Measurements from ENCODE around the gene TMPRSS11D.

The TMPRSS11D gene, protein sequence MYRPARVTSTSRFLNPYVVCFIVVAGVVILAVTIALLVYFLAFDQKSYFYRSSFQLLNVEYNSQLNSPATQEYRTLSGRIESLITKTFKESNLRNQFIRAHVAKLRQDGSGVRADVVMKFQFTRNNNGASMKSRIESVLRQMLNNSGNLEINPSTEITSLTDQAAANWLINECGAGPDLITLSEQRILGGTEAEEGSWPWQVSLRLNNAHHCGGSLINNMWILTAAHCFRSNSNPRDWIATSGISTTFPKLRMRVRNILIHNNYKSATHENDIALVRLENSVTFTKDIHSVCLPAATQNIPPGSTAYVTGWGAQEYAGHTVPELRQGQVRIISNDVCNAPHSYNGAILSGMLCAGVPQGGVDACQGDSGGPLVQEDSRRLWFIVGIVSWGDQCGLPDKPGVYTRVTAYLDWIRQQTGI

DNA sequence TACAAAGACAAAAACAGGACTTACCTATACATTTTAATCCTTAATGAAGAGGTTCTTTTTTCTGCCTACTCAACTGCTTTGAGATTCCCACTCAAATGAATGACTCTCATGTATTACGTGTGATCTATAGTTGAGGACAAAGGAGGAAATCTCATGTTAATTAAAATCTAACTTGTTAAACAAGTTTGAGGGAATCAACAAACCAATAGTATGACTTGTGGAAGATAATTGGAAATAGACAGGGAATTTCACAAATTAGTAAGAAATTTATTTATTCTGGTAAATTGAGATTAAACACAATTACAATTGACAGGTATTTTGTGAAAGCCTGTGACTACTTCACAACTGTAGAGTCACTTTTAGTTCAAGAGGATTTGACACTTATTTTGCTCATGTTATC, at the start of gene TMPRSS11D:
TSS of gene TMPRSS11D (minus strand) at position 101 of the 400 bp plus-strand sequence. CDS start at position 32, 69 bp downstream.
- no peak for DNase-seq

DNA sequence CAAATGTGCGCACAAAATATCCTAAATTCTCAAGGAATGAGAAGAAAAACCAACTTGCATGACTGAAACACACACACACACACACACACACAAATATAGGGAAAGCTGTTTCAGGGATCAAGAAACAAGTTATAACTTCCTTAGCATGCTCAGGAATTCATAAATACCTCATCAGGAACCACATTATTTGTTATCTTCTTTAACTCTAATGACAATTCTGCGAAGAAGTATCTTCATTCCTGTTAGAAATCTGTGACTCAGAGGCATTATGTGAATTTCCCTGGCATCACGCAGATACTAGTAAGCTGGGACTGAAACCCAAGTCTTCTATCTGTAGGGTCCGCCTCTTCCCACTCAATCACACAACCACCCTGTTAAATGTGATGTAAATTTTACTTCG, 49.2 kb upstream of the TMPRSS11D start:
- DNase-seq = no peak

DNA sequence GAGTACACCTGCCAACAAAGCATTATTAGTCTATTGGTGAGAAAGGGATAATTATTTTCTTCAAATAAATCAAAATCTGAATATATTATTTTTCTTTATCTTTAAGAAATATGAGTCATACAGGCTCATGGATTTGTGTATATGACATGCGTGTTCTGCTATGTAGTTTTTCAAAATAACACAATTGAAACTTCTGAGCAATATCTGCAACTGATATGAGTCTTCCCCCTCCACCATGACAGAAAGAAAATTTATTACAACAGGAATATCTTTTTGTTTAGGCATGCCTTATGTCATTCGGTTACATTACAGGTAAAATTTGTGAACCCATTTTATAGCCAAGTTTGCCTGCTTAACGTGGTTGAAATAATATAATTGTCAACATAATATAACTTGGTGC, 47.5 kb upstream of the TMPRSS11D start:
- DNase-seq = no peak

DNA sequence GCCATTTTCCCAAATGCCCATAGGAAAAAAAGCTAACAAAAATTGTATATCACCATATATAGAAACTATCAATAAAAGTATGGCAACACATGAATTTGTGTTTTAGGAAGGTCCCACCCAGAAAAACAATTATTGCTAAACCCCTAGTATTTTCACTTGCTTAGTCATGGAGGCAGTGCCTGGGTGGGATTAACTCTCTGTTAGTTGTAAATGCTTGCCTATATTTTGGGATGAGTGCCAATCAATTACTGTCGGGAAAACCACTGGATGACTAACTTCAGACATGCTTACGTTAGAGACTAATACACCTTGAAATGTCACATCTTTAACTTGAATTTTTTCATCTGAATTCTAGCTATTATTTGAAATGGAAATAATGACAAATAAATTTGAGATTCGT, 45.6 kb upstream of the TMPRSS11D start:
- DNase-seq = no peak

DNA sequence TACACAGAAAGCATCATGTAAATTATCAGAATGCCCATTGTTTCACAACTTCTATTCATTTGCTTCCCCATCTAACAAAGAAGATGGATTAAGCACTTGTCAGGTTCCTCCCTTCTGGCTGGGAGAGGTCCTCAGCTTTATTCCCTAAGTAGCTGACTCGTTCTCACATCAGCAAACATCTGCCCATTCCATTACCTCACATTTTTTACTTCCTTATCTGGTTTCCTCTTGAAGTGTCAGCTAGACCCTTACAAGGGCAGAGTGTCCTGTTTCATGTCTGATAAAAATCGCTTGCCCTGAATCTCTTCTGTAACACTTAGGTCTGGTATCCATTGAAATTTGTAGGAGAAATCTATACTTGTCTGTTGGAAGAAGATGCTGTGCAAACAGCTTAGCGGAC, 44.7 kb upstream of the TMPRSS11D start:
- no peak for DNase-seq

DNA sequence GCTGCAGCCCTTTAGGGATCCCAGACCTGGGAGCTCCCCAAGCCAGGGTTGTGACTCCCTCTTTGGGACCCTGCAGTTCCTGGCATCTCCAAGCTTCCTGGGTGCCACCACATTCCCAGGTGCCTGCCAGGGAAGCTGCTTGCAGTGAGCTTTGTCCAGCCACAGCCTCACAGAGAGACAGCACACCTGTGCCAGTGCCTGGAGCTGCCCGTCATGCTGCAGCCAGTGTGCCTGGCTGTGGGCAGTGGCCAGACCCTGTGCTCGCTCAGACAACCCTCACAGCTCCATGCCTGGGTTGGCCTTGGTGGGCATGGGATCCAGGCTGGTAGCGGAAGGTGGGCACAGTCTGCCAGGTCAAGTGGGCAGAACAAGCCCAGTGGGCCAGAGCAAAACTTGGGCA, 43.4 kb upstream of the TMPRSS11D start:
- no peak for DNase-seq

DNA sequence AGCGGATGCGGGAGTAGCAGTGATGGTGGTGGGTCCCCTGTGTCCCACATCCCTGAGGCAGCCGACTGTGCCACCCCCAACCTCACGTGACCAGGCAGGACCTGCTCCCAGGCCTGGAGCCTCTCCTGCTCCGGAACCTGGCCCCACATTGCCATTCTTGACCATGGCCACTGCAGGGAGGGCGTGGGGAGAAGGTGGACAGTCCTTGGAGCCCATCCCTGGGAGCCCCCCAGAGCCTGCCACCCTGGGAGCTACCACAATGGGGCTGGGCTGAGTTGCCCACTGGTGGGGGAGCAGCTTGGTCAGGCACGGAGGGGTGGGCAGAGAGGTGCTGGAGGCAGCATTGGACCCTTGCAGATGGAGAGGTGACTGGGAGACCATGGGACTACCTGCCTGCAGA, 42.7 kb upstream of the TMPRSS11D start:
- no peak for DNase-seq

DNA sequence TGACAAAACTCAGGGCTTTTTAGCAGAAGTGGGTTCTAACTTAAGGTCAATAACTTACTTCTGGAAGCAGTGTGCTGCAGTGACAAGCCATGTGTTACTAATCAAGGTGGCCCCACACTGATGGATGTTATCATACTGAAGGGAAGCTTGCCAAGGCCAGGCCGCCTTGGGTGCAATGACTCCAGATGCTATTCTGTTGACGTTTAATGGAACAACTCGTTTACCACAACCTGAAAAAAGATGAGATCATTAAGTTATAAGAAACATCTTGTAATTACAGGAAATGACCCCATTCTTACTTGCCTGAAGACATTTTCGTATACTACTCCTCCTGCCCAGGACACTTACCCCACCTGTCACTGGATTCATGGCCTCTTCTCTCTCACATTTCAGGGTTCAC, 38.9 kb upstream of the TMPRSS11D start:
- DNase-seq = no peak

DNA sequence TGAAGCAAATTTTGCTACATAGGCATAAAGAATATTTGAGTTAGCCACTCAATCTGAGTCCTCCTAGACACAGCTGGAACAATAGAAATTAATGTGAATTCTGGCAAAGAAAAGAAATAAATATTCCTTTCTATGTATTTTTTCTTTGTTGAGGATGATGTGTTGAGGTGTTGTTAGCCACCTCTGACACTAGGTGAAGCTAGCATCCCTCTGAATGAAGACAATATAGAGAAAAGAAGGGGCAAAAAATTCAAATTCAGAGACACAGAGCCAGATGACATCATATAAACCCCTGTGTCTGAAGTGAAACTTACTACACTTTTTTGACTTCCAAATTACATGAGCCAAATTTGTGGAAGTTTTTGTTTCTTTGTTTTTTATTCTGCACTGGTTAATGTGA, 34.6 kb upstream of the TMPRSS11D start:
- no peak for DNase-seq

DNA sequence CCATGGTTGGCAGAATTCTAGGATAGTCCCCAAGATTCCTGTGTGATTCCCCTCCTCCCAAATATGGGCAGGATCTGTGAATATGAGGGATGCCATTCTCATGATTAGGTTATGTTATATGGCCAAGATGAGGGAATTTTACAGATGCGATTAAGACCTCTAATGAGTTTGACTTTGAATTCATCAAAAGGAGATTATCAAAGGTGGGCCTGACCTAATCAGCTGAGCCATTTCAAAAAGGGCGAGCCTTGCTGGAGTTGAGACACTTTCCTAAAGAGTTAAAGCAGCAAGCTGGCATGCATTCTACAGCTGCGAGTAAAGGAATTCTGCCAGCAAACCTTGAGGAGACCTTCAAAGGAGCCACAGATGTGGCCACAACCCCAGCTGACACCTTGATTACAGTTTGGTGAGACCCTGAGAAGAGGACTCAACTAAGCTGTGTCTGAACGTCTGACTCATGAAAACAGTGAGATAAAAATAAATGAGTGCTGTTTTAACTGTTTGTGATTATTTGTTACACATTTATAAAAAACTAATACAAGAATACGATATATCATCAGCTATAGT, 31.7 kb upstream of the TMPRSS11D start:
- no peak for DNase-seq

DNA sequence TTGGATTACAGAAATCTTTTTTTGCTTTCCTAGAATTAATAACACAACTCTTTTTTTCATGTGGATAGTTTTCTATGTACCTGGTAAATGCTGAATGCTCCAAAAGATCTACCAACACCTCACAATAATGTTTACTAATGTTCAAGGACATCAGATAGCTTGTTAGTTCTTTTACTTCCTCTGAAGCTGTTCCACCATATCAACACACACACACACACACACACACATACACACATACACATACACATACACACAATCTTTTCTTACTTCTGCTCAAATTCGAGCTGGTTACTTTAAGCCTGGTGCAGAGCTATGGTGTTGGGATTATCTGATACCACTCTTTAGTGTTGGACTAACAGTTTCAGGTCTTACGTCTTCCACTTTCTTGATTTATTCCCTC, 28.3 kb upstream of the TMPRSS11D start:
- no peak for DNase-seq

DNA sequence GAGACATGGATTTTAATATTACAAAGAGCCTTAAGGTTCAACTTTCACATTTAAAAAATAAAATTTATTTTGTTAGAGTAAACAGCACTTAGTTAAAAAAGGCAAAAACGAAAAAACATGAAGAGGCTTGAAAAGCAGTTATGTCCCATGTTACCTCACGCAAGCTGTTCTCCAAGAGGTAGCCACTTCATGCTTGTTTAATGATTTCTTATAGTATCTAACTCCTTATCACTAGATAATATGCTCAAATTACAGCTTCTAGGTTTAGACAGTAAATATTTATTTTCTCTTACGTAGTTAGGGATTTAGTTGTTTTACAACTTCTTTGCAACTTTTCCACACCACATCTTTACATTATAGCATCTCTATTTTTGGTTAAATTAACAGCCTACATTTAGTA, 27.8 kb upstream of the TMPRSS11D start:
- no peak for DNase-seq

DNA sequence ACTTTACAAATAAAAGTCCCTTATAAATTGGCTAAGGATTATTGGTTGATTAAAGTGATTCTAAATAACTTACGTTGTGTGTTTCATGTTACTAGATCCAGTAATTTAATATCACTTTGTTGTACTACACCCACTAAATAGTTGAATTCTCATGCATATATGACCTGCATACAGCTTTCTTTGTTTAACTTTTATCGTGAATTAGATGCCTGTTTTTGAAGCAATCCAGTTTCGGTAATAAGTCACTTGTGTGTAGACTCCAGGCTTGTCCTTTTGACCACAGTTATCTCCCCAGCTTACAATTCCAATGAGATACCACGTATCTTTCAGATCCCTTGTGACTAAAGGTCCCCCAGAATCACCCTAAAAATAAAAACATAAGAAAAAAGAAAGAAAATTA, 27.3 kb upstream of the TMPRSS11D start:
- no peak for DNase-seq

DNA sequence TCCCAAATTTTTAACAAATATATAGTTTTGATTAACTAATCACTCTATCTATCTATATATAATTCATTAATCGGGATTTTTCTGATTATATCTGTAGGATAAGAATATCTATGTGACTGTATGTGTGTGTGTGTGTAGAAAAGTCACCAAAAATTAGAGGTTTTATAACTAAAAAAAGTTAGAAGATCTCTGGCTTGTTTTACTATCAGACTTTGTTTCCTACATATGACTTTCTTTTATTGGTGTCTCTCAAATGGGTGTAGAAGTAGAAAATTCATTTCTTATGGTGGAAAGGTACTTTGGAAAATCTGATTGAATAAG, 26.7 kb upstream of the TMPRSS11D start:
- DNase-seq = no peak

DNA sequence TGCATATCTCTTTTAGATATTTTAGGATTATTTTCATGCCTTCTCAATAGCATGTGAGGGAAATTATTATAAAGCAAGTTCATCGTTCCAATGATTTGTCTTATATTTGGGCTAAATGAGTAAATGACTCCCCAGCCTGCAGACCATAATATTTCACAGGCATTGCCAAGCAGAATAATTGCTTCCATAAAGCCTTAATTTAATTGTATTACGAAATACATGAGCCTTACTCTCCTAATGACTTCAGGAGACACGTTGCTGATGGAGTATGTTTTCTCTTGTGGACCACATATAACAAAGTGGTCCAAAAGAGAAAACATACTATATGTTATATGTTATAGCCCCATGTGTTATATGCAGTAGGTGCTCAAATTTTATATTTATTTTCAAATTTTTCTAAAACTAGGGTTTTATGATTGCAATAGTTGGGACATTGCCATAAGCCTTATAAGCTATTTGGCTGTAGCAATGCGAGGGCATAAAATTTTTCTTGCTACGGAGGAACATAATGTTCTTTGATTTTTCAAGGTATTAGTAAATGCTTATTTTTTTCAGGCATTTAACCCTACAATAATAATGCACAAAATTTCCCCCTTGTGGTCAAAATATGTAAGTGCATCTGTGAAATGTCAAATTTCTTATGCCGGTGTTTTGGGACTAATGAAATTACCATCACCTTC, 26.2 kb upstream of the TMPRSS11D start:
- no peak for DNase-seq

DNA sequence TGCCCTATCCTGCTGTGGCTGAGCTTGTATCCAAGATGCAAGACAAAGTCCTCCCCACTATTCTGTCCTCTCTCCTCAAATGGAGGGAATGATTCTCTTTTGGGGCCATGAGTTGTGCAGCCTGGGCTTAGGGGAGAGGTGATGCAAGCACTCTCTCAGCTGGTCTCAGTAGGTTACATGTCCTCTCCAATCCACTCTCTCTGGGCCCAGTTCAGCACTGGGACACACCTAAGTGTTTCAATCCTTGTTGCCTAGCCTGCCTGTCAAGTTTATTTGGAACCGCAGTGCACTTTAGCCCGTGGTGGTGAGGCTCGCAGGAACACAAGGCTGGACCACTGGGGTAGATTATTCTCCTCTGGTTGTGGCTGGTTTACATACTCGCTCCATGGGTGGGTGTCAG, 23.8 kb upstream of the TMPRSS11D start:
- DNase-seq = no peak

DNA sequence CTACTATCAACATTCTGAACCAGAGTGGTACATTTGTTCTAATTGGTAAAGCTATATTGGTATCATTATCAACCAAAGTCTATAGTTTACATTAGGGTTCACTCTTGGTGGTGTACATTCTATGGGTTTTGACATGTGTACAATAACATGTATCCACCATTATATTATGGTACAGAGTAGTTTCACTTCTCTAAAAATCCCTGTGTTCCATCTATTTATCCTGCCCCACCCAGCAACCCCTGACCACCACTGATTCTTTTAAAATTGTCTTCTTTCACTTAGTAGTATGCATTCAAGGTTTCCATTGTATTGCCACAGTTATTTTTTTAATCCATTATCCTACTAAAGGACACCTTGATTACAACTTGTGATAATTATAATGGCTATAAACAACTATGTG, 15.3 kb upstream of the TMPRSS11D start:
- DNase-seq = no peak

DNA sequence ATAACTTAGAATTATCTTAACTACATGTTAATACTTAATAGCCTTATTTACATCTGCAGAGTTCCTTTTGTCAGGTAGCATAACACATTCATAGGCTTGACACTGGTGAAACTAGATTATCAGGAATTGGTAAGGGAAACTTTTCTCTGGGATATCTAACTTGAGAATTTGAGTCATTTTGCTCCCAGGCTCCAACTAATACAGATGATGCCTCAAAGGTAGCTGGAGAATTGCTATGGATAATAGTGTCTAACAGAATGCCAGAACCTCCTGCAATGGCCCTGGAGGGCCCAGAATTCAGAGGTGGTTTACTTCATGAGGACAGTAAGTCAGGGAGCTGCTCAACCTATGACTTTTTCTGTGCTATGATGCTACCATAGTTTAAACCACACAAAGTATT, 13.9 kb upstream of the TMPRSS11D start:
- DNase-seq = no peak

DNA sequence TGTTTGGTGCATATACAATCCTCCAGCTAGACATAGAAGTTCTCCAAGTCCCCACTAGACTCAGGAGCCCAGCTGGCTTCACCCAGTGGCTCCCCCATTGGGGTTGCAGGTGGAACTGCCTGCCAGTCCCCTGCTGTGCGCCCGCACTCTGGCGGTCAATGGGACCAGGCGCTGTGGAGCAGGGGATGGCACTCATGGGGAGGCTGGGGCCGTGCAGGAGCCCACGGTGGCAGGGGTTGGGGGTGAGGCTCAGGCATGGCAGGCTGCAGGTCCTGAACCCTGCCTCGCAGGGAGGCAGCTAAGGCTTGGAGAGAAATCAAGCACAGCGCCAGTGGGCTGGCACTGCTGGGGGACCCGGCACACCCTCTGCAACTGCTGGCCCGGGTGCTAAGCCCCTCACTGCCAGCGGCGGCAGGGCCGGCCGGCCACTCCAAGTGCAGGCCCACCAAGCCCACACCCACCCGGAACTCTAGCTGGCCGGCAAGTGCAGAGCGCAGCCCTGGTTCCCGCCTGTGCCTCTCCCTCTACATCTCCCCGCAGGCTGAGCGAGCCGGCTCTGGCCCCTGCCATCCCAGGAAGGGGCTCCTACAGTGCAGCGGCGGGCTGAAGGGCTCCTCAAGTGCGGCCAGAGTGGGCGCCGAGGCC, 12.7 kb upstream of the TMPRSS11D start:
- no peak for DNase-seq

DNA sequence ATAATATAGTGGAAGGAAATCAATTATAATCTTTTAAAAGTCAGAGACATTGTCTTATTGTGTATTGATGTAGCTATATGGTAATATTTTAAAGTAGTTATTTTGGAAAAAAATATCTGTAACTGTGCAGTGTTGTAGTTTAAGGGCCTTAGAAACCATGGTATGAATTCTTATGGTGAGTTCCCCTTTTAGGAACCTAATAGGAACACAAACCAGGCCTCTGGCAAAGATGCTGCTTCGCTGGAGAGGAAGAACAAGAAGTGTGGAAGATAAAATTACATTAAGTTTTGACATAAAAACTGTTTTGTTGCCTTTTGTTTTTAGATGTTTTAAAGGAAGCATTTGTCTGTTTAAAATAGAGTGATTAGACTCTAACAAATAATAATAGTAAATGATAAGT, 10.9 kb upstream of the TMPRSS11D start:
- no peak for DNase-seq

DNA sequence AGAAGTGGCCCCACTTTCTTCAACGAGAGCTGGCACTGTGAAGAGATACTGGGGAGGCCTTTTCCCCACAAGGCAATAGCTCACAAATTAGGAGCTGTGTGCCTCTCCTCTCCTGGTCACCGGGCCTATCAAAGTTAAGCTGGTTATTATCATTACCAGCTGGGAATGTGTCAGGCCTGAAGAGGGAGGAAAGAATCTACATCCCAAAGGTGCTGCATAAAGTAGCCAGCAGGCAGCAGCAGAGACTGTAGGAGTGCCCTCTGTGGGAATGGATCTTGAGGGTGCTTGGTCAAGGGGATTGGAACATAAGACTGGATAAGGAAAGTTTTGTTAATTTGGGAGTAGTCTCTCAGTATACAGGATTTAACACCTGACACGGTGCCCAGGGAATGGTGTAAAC, 9.1 kb upstream of the TMPRSS11D start:
- DNase-seq = no peak

DNA sequence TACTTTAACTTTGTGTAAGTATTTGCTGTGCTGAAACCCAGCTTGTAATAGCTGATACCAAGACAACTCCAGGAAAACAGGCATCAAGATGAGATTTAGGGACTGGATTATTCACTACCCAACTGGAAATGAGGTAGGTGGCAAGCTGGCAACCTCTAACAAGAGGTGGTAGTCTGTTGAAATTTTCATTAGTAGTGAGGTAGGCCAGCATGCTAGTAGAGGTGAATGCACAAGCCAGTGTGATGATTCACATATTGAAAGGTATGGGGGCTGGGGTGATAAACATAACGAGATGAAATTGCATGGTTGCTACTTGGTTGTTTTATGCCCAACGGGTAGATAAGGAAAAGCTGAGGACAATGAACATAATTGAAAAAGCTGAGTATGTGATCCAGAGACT, 8.5 kb upstream of the TMPRSS11D start:
- DNase-seq = no peak

DNA sequence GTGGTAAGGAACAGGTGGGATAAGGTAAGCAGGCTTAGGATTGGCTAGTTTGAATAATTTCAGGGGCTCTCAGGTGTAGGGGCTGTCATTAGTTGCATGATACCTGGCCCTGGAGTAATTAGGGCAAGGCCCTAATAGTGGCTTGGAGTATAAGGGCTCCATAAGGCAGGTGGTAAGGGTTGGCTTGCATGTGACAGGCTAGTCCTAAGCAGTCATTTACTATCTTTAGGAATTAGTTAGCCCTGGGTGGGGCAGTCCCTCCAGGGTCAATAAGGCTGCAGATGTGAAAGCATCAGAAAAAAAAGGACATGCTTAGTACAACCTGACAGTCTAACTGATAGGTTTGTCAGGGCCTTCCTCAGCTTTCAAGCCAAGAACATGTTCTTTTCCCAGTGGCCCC, 7.8 kb upstream of the TMPRSS11D start:
- DNase-seq = no peak

DNA sequence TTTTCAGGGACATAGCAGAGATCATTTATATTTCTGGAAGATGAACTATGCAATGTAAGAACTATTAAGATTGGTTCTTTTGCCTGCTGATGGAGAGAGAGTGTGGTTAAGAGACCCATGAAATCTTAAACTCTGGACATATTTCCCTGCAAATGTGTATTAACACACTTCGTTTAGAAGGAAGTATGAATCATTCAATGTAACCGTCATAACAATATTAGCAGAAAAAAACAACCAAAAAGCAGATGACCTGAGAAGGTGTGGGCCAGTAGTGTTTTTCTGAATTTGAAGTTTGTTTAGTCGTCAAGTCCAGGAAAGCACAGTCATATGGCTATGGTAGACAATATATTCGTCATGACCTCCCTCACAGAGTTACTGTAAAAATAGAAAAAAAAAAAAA, 2.5 kb upstream of the TMPRSS11D start:
- no peak for DNase-seq

Measured in activated gamma-delta T cell treated with Interleukin-2 at 50 U/mL for 16 hours (primary cell).